GM23338 (cell line): ENCODE results near the gene GHR.

Experiments used
- CREB1 ChIP-seq: fragments of 250-450 bp; sonication (Bioruptor Pico); IDR thresholded peaks from 2 replicates; pipeline ENCODE4 v1.5.0; 2020; ENCODE audit warnings: low read depth, mild to moderate bottlenecking, moderate library complexity
- EZH2 ChIP-seq: fragments of 200-600 bp; sonication (generic); IDR thresholded peaks from one replicate; pipeline ENCODE4 v1.8.0; 2017; ENCODE audit warnings: antibody characterized with exemption, mild to moderate bottlenecking, low read depth; ENCODE audit not compliant: unreplicated experiment
- EZH2phosphoT487 ChIP-seq: fragments of 200-600 bp; sonication (generic); IDR thresholded peaks from one replicate; pipeline ENCODE4 v1.8.1; 2018; ENCODE audit warnings: antibody characterized with exemption; ENCODE audit not compliant: unreplicated experiment
- JUNB ChIP-seq: IDR thresholded peaks from one replicate; pipeline ENCODE4 v1.6.1; 2016; ENCODE audit warnings: antibody characterized with exemption; ENCODE audit not compliant: unreplicated experiment
- NANOG ChIP-seq: IDR thresholded peaks from 2 replicates; pipeline ENCODE4 v1.6.1; 2016; ENCODE audit warnings: antibody characterized with exemption, borderline replicate concordance
- POLR2AphosphoS5 ChIP-seq: IDR thresholded peaks from 2 replicates; pipeline ENCODE4 v1.6.1; 2016; ENCODE audit warnings: antibody characterized with exemption, low read depth
- ZNF114 ChIP-seq: fragments of 250-450 bp; sonication (Bioruptor Pico); IDR thresholded peaks from 2 replicates; pipeline ENCODE4 v1.5.0; 2020; ENCODE audit warnings: mild to moderate bottlenecking, moderate library complexity
- ZNF331 ChIP-seq: fragments of 250-450 bp; sonication (Bioruptor Pico); IDR thresholded peaks from 2 replicates; pipeline ENCODE4 v1.5.0; 2020; ENCODE audit warnings: low read depth, mild to moderate bottlenecking, moderate library complexity
- TF ChIP-seq, protein P1 (sequence below), 2 experiments: fragments of 200-600 bp in 1 of 2; sonication (generic) in 1 of 2; conservative IDR thresholded peaks; 2 replicates each; pipeline versions ENCODE4 v1.5.1 to v1.6.1; 2016 to 2017; ENCODE audit warnings: antibody characterized with exemption in 2 of 2, low read depth in 2 of 2, mild to moderate bottlenecking in 2 of 2, moderate library complexity in 1 of 2
- TF ChIP-seq, protein P2 (sequence below): IDR thresholded peaks from one replicate; pipeline ENCODE4 v1.6.1; 2018; ENCODE audit warnings: antibody characterized with exemption; ENCODE audit not compliant: unreplicated experiment
- TF ChIP-seq, protein P3 (sequence below): IDR thresholded peaks from 2 replicates; pipeline ENCODE4 v1.6.1; 2016; ENCODE audit warnings: antibody characterized with exemption
- TF ChIP-seq, protein P4 (sequence below): fragments of 250-450 bp; sonication (Bioruptor Pico); IDR thresholded peaks from 2 replicates; pipeline ENCODE4 v1.5.0; 2020; ENCODE audit warnings: mild to moderate bottlenecking, moderate library complexity

DNA sequence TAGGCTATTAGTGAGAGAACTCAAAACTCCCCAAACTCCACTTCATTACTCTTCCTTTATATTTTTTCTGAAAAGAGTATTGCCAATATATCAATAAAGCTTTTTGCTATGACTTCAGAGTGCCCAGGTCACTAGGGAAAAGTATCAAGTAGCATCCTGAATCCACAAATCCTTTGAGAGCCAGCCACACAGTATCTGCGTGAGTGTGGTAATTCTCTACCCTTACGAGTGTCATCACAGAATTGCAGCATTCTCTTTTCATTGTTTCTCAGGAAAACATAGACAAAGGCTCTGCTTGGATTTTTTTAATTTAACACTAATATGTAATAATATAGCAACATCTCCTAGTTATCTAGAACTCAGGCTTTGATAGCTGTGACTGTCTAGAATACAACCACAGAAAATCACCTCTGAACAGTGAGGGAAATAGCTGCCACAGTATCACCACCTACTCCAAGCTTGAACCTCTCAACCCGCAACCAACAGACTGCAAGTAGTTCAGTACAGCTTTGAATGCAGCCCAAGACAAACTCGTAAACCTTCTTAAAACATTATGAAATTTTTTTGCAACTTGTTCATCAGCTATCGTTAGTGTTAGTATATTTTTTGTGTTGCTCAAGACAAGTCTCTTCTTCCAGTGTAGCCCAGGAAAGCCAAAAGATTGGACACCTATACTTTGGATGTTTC is 254.1 kb downstream of the GHR start:
- no peak for TF ChIP-seq ZNF331 (CRISPR knock-in tag)
- TF ChIP-seq, protein P1, sequence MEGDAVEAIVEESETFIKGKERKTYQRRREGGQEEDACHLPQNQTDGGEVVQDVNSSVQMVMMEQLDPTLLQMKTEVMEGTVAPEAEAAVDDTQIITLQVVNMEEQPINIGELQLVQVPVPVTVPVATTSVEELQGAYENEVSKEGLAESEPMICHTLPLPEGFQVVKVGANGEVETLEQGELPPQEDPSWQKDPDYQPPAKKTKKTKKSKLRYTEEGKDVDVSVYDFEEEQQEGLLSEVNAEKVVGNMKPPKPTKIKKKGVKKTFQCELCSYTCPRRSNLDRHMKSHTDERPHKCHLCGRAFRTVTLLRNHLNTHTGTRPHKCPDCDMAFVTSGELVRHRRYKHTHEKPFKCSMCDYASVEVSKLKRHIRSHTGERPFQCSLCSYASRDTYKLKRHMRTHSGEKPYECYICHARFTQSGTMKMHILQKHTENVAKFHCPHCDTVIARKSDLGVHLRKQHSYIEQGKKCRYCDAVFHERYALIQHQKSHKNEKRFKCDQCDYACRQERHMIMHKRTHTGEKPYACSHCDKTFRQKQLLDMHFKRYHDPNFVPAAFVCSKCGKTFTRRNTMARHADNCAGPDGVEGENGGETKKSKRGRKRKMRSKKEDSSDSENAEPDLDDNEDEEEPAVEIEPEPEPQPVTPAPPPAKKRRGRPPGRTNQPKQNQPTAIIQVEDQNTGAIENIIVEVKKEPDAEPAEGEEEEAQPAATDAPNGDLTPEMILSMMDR (conservative IDR thresholded peaks at IDR 0.05; ENCODE audit: low read depth in 2 of 2), result no peak
- TF ChIP-seq, protein P2, sequence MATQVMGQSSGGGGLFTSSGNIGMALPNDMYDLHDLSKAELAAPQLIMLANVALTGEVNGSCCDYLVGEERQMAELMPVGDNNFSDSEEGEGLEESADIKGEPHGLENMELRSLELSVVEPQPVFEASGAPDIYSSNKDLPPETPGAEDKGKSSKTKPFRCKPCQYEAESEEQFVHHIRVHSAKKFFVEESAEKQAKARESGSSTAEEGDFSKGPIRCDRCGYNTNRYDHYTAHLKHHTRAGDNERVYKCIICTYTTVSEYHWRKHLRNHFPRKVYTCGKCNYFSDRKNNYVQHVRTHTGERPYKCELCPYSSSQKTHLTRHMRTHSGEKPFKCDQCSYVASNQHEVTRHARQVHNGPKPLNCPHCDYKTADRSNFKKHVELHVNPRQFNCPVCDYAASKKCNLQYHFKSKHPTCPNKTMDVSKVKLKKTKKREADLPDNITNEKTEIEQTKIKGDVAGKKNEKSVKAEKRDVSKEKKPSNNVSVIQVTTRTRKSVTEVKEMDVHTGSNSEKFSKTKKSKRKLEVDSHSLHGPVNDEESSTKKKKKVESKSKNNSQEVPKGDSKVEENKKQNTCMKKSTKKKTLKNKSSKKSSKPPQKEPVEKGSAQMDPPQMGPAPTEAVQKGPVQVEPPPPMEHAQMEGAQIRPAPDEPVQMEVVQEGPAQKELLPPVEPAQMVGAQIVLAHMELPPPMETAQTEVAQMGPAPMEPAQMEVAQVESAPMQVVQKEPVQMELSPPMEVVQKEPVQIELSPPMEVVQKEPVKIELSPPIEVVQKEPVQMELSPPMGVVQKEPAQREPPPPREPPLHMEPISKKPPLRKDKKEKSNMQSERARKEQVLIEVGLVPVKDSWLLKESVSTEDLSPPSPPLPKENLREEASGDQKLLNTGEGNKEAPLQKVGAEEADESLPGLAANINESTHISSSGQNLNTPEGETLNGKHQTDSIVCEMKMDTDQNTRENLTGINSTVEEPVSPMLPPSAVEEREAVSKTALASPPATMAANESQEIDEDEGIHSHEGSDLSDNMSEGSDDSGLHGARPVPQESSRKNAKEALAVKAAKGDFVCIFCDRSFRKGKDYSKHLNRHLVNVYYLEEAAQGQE, result no peak
- no peak for TF ChIP-seq POLR2AphosphoS5
- no peak for TF ChIP-seq CREB1 (CRISPR knock-in tag)
- TF ChIP-seq, protein P3, sequence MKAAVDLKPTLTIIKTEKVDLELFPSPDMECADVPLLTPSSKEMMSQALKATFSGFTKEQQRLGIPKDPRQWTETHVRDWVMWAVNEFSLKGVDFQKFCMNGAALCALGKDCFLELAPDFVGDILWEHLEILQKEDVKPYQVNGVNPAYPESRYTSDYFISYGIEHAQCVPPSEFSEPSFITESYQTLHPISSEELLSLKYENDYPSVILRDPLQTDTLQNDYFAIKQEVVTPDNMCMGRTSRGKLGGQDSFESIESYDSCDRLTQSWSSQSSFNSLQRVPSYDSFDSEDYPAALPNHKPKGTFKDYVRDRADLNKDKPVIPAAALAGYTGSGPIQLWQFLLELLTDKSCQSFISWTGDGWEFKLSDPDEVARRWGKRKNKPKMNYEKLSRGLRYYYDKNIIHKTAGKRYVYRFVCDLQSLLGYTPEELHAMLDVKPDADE, result no peak
- TF ChIP-seq EZH2phosphoT487, result no peak
- TF ChIP-seq, protein P4, sequence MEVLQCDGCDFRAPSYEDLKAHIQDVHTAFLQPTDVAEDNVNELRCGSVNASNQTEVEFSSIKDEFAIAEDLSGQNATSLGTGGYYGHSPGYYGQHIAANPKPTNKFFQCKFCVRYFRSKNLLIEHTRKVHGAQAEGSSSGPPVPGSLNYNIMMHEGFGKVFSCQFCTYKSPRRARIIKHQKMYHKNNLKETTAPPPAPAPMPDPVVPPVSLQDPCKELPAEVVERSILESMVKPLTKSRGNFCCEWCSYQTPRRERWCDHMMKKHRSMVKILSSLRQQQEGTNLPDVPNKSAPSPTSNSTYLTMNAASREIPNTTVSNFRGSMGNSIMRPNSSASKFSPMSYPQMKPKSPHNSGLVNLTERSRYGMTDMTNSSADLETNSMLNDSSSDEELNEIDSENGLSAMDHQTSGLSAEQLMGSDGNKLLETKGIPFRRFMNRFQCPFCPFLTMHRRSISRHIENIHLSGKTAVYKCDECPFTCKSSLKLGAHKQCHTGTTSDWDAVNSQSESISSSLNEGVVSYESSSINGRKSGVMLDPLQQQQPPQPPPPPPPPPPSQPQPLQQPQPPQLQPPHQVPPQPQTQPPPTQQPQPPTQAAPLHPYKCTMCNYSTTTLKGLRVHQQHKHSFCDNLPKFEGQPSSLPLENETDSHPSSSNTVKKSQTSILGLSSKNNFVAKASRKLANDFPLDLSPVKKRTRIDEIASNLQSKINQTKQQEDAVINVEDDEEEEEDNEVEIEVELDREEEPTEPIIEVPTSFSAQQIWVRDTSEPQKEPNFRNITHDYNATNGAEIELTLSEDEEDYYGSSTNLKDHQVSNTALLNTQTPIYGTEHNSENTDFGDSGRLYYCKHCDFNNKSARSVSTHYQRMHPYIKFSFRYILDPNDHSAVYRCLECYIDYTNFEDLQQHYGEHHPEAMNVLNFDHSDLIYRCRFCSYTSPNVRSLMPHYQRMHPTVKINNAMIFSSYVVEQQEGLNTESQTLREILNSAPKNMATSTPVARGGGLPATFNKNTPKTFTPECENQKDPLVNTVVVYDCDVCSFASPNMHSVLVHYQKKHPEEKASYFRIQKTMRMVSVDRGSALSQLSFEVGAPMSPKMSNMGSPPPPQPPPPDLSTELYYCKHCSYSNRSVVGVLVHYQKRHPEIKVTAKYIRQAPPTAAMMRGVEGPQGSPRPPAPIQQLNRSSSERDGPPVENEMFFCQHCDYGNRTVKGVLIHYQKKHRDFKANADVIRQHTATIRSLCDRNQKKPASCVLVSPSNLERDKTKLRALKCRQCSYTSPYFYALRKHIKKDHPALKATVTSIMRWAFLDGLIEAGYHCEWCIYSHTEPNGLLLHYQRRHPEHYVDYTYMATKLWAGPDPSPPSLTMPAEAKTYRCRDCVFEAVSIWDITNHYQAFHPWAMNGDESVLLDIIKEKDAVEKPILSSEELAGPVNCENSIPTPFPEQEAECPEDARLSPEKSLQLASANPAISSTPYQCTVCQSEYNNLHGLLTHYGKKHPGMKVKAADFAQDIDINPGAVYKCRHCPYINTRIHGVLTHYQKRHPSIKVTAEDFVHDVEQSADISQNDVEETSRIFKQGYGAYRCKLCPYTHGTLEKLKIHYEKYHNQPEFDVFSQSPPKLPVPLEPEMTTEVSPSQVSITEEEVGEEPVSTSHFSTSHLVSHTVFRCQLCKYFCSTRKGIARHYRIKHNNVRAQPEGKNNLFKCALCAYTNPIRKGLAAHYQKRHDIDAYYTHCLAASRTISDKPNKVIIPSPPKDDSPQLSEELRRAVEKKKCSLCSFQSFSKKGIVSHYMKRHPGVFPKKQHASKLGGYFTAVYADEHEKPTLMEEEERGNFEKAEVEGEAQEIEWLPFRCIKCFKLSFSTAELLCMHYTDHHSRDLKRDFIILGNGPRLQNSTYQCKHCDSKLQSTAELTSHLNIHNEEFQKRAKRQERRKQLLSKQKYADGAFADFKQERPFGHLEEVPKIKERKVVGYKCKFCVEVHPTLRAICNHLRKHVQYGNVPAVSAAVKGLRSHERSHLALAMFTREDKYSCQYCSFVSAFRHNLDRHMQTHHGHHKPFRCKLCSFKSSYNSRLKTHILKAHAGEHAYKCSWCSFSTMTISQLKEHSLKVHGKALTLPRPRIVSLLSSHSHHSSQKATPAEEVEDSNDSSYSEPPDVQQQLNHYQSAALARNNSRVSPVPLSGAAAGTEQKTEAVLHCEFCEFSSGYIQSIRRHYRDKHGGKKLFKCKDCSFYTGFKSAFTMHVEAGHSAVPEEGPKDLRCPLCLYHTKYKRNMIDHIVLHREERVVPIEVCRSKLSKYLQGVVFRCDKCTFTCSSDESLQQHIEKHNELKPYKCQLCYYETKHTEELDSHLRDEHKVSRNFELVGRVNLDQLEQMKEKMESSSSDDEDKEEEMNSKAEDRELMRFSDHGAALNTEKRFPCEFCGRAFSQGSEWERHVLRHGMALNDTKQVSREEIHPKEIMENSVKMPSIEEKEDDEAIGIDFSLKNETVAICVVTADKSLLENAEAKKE, result no peak
- no peak for TF ChIP-seq EZH2
- TF ChIP-seq ZNF114 (CRISPR knock-in tag), result no peak
- no peak for TF ChIP-seq NANOG
- TF ChIP-seq JUNB, result no peak
